Endothelial cell of umbilical vein (primary cell): ENCODE data around the gene MBD6. TPM values are rescaled to one million over a fixed set of nuclear protein-coding genes. Genes with fewer than 3 reads are reported as not detected.

Experiments used
- BruUV-seq: library from RNA; stranded (reverse); fragments of 400-500 nt; replicated peaks from 2 replicates; lab custom pipeline; 2021; lab: Mats Ljungman, UMichigan
- CTCF ChIA-PET: fragments of 300-600, 350-600 bp; sonication (Branson Sonifier 250); formaldehyde crosslinking; loops from one replicate; lab custom pipeline; 2021; ENCODE audit warnings: antibody characterized with exemption, inconsistent platforms; lab: Charles Lee
- POLR2A ChIA-PET: fragments of 300-600, 350-600 bp; sonication (Branson Sonifier 250); formaldehyde crosslinking; loops from one replicate; lab custom pipeline; 2021; ENCODE audit warnings: antibody characterized with exemption, inconsistent platforms; lab: Charles Lee
- DNase-seq: peaks from one replicate; pipeline ENCODE4 v3.0.0-alpha.2; 2011; ENCODE audit warnings: low read depth, low spot score
- FAIRE-seq: peaks from 2 replicates; lab custom pipeline; 2011; peaks lifted over from hg19 to GRCh38; lab: Jason Lieb, UNC
- H2AFZ ChIP-seq: 2 replicates; pipeline ENCODE4 v1.6.0; 2012; ENCODE audit warnings: low read depth, low read length, control low read depth, inconsistent platforms
- H3K27ac ChIP-seq: 2 replicates; pipeline ENCODE4 v1.5.1; 2011; ENCODE audit warnings: low read depth, mild to moderate bottlenecking, control low read depth, low read length, moderate library complexity; ENCODE audit not compliant: insufficient read depth
- H3K27me3 ChIP-seq, 2 experiments: 2 replicates each; pipeline versions ENCODE4 v1.6.0 to v1.6.1; 2011; ENCODE audit warnings: low read length in 2 of 2, mixed read lengths in 1 of 2; ENCODE audit not compliant: control insufficient read depth in 2 of 2, insufficient read depth in 2 of 2
- H3K36me3 ChIP-seq, 2 experiments: 2 replicates in 1 of 2; 3 replicates in 1 of 2; pipeline ENCODE4 v1.5.1; 2011; ENCODE audit warnings: low read length in 2 of 2, mild to moderate bottlenecking in 1 of 2, moderate library complexity in 1 of 2; ENCODE audit not compliant: control insufficient read depth in 2 of 2, insufficient read depth in 2 of 2; ENCODE audit errors: extremely low read depth in 1 of 2
- H3K4me1 ChIP-seq: 3 replicates; pipeline ENCODE4 v1.5.1; 2011; ENCODE audit warnings: mild to moderate bottlenecking, low read length; ENCODE audit not compliant: control insufficient read depth, insufficient read depth; ENCODE audit errors: extremely low read depth
- H3K4me2 ChIP-seq: 2 replicates; pipeline ENCODE4 v1.6.1; 2011; ENCODE audit warnings: low read length, control low read depth, mixed read lengths; ENCODE audit not compliant: insufficient read depth
- H3K4me3 ChIP-seq, 3 experiments: fragments of 200-600 bp in 1 of 3; sonication (generic), shearing (Covaris generic) in 1 of 3; replicated peaks in 1 of 3; 2 replicates each; pipeline ENCODE4 v1.5.1; 2011 to 2016; ENCODE audit warnings: control low read depth in 3 of 3, low read length in 3 of 3, mild to moderate bottlenecking in 2 of 3, inconsistent platforms in 1 of 3, low read depth in 1 of 3, moderate library complexity in 1 of 3; ENCODE audit not compliant: insufficient read depth in 1 of 3
- H3K79me2 ChIP-seq: 2 replicates; pipeline ENCODE4 v1.6.0; 2012; ENCODE audit warnings: low read length, inconsistent platforms; ENCODE audit not compliant: control insufficient read depth, insufficient read depth
- H3K9ac ChIP-seq: replicated peaks from 2 replicates; pipeline ENCODE3; 2011; ENCODE audit warnings: low read length, control low read depth; ENCODE audit not compliant: insufficient read depth; ENCODE audit errors: extremely low read depth
- H3K9me1 ChIP-seq: replicated peaks from 3 replicates; pipeline ENCODE4 v1.6.0; 2011; ENCODE audit warnings: mild to moderate bottlenecking, low read length; ENCODE audit not compliant: control insufficient read depth, insufficient read depth; ENCODE audit errors: extremely low read depth
- H3K9me3 ChIP-seq: replicated peaks from 2 replicates; pipeline ENCODE4 v1.5.1; 2012; ENCODE audit warnings: low read length, inconsistent platforms; ENCODE audit not compliant: control insufficient read depth, insufficient read depth
- H4K20me1 ChIP-seq: replicated peaks from 2 replicates; pipeline ENCODE3; 2011; ENCODE audit warnings: mild to moderate bottlenecking, low read length; ENCODE audit not compliant: control insufficient read depth, insufficient read depth; ENCODE audit errors: extremely low read depth
- CTCF ChIP-seq, 2 donors: IDR thresholded peaks; 1 replicate in 1 of 2; 2 replicates in 1 of 2; pipeline ENCODE4 v1.5.1; 2011; ENCODE audit warnings: low read length in 2 of 2, mild to moderate bottlenecking in 2 of 2, moderate library complexity in 2 of 2, control low read depth in 1 of 2, inconsistent platforms in 1 of 2, low read depth in 1 of 2; ENCODE audit not compliant: insufficient read depth in 1 of 2; ENCODE audit errors: extremely low read depth in 1 of 2
- EZH2 ChIP-seq: IDR thresholded peaks from 2 replicates; pipeline ENCODE4 v1.6.1; 2012; ENCODE audit warnings: borderline replicate concordance, low read depth, mild to moderate bottlenecking, moderate library complexity, low read length, inconsistent platforms; ENCODE audit not compliant: severe bottlenecking
- GATA2 ChIP-seq: IDR thresholded peaks from 2 replicates; pipeline ENCODE4 v1.7.0; 2011; ENCODE audit warnings: low read depth, mild to moderate bottlenecking, moderate library complexity, mixed read lengths, low read length; ENCODE audit not compliant: insufficient read length, insufficient read depth
- JUN ChIP-seq: IDR thresholded peaks from 2 replicates; pipeline ENCODE4 v1.6.1; 2011; ENCODE audit warnings: borderline replicate concordance, low read depth; ENCODE audit not compliant: insufficient read length, insufficient read depth
- MYC ChIP-seq: IDR thresholded peaks from one replicate; pipeline ENCODE4 v1.6.1; 2011; ENCODE audit warnings: mild to moderate bottlenecking, low read depth, low read length
- POLR2A ChIP-seq: IDR thresholded peaks from 2 replicates; pipeline ENCODE4 v1.6.1; 2012; ENCODE audit warnings: low read depth, mild to moderate bottlenecking, control low read depth, low read length
- POLR2AphosphoS5 ChIP-seq: IDR thresholded peaks from 2 replicates; pipeline ENCODE4 v1.6.1; 2012; ENCODE audit warnings: low read depth, mild to moderate bottlenecking, control low read depth, low read length, moderate library complexity; ENCODE audit not compliant: insufficient read depth
- dilution Hi-C: fragments of 300-500 bp; cut with MboI; formaldehyde crosslinking; loops from one replicate; pipeline ENCODE4 v1.15.0; 2019; ENCODE audit warnings: low sequenced_read_pairs; ENCODE audit not compliant: extremely low pct_ligation_motif_present
- intact Hi-C: fragments of 100-400 bp; cut with micrococcal nuclease; formaldehyde crosslinking; loops from one replicate; pipeline ENCODE4 v1.10.0; 2022
- polyA plus RNA-seq, 4 experiments: library from polyadenylated mRNA; depleted of rRNA in 3 of 4; stranded (reverse) in 3 of 4; unstranded in 1 of 4; fragments of >200 nt; gene quantifications; 2 replicates each; pipeline versions ENCODE4 v1.2.1 to v1.2.3, GENCODE V29; 2011 to 2012; ENCODE audit warnings: missing spikeins in 1 of 4
- total RNA-seq: library from RNA; stranded (reverse); gene quantifications from 2 replicates; pipeline ENCODE4 v1.2.3, GENCODE V29; 2021

The MBD6 gene
- total and polyA plus RNA-seq, 2 donors (not counting 3 experiments of a cell fraction or from before 2014, with no cell fraction given) = 10.6 to 95.2 TPM

GRCh38 chr12:57473392-57473791, 49.2 kb upstream of the MBD6 start:
- Histone ChIP-seq H3K79me2 (no peaks in the 10 kb centered on the region), H3K27ac (no peak overlapping the region), H3K4me3 (no peak overlapping the region), H3K27me3 (peaks cover 50 to 64% of the 10 kb centered on the region in 2 experiments), H4K20me1 (no peaks in the 10 kb centered on the region), H3K4me1 (peaks cover 5% of the 10 kb centered on the region), H3K36me3 (no peaks in the 10 kb centered on the region), H3K4me2 (no peak overlapping the region), H3K9me3 (no peaks in the 10 kb centered on the region), H3K9me1 (no peaks in the 10 kb centered on the region), H2AFZ (no peak overlapping the region), H3K9ac (no peak overlapping the region)
- BruUV-seq = no TSS peak
- POLR2A ChIA-PET = no interaction called here
- dilution Hi-C loops = no loop called here
- no peak for TF ChIP-seq MYC
- TF ChIP-seq EZH2 = no peak
- TF ChIP-seq CTCF (IDR thresholded peaks at IDR 0.05; ENCODE audit: extremely low read depth in 1 of 2, insufficient read depth in 1 of 2, low read depth in 1 of 2, low read length in 2 of 2) = no peak
- TF ChIP-seq POLR2A = no peak
- no peak for TF ChIP-seq JUN
- no peak for TF ChIP-seq POLR2AphosphoS5
- DNase-seq (no peak), FAIRE-seq (no peak)
- CTCF ChIA-PET = interaction anchor here (2.5 to 2.8 kb wide), 2 partner anchors 10 to 14 kb away, joined by 8 to 18 read pairs; partner anchors contain the start of gene GLI1
- intact Hi-C loops = no loop called here

- Histone ChIP-seq H3K9me1 (no peaks in the 10 kb centered on the region), H2AFZ (no peak overlapping the region), H3K27ac (no peak overlapping the region), H3K27me3 (peaks cover 50 to 64% of the 10 kb centered on the region in 2 experiments), H3K79me2 (no peaks in the 10 kb centered on the region), H3K4me2 (no peak overlapping the region), H3K36me3 (no peaks in the 10 kb centered on the region), H4K20me1 (no peaks in the 10 kb centered on the region), H3K9me3 (no peaks in the 10 kb centered on the region), H3K4me3 (no peak overlapping the region), H3K9ac (no peak overlapping the region), H3K4me1 (peaks cover 5% of the 10 kb centered on the region)
- FAIRE-seq (no peak), DNase-seq (no peak)
- dilution Hi-C loops = no loop called here
- intact Hi-C loops = no loop called here
- ChIA-PET CTCF (interaction anchor here (2.5 to 2.8 kb wide), 2 partner anchors 11 to 15 kb away, joined by 8 to 18 read pairs; partner anchors contain the start of gene GLI1), POLR2A (no interaction called here)
- TF ChIP-seq GATA2 = no peak
- no TSS peak for BruUV-seq
Measured at GRCh38 chr12:57473886-57474285, 48.7 kb upstream of the MBD6 start.
